IPS DF 4.7 (cell line): ENCODE measurements around the gene TCF21.
"Not testable (repeated sequence)": the region's sequence is repeated elsewhere in the genome, so short reads cannot be mapped to it uniquely, and the experiment has no call there.

Source experiments
- DNase-seq: peaks from one replicate; pipeline ENCODE4 v3.0.0-alpha.2; 2013; ENCODE audit warnings: low spot score; ENCODE audit errors: extremely low read depth

The TCF21 gene

DNA sequence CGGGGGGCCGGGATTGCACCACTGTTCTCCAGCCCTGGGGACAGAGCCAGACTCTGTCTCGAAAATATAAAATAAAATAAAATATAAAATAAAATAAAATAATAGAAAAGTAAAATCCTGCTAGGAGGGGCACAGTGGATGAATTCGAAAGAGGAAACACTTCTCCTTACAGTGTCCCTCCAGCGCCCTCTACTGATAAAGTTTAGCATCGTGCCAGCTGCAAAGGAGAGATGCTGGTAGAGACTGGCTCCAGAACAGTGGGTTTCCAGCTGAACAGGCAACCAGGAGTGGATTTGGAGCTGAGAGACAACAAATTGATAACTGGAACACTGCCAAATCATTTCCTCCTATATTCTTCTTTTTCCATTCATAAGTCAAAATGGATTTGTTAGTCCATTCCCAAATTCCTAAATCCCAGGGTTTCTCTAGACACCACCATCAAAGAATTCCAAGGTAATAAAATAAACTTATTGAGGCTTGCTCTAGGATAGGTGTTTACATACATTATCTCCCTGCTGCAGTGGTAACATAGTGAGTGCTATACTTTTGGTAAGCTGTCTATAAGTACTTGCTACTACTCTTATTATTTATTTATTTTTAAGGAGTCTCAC, 32.4 kb downstream of the TCF21 start:
- no peak for DNase-seq

DNA sequence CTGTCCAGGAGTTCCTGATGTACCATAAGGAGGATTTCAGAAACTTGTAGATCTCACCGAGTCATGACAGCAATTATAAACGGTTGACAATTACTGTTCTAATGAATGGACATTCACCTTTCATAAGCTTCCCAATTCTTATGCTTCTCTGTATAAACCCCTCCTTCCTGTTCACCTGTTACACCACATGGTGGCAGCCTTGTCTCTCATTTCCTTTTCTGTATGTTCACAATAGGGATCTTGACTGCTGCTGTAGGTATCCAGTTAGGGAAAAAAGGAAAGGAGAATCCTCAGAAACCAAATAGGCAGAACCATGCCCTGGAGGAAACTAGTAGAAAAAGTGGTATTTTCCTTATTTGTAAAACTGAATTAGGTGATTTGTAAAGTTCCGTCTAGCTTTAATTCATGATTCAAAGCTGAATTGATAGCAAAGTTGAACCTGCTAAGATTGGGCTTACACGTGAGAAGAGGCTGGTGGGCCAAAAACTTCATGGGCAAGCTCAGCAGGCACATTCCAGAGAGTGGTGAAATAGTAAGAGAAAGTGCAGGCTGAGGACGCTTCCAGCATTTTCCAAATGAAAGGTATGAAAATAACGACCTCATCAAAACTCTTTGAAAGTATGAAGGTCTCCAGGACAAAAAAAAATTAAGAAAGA, 35.2 kb downstream of the TCF21 start:
- DNase-seq: peak; percentile 64

DNA sequence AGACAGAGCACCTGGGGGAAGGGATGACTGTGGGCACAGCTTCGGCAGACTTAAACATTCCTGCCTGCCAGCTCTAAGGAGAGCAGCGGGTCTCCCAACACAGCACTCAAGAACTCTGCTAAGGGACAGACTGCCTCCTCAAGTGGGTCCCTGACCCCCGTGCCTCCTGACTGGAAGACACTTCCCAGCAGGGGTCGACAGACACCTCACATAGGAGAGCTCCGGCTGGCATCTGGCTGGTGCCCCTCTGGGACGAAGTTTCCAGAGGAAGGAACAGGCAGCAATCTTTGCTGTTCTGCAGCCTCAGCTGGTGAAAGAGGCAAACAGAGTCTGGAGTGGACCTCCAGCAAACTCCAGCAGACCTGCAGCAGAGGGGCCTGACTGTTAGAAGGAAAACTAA, 42.3 kb downstream of the TCF21 start:
- not testable (repeated sequence) for DNase-seq

DNA sequence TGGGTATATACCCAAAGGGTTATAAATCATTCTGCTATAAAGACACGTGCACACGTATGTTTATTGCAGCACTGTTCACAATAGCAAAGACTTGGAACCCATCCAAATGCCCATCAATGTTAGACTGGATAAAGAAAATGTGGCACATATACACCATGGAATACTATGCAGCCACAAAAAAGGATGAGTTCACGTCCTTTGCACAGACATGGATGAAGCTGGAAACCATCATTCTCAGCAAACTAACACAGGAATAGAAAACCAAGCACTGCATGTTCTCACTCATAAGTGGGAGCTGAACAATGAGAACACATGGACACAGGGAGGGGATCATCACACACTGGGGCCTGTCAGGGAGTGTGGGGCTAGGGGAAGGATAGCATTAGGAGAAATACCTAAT, 47.4 kb downstream of the TCF21 start:
- not testable (repeated sequence) for DNase-seq

DNA sequence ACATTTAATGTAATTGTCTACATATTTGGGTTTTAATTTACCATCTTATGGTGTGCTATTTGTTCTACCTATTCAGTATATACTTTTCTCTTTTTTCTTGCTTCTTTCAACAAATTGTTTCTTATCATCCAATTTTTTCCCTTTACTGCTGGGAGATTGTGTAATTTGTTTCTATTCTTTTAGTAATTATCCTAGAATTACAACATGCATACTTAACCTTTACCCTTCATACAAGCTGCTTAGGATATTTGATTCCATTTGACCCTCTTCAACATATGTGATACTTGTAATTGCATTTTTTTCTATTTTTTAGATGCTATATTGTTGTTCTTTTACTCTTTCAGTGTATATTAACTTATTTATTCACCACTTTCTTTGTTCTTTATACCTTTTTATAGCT, 49.0 kb downstream of the TCF21 start:
- DNase-seq: no peak

DNA sequence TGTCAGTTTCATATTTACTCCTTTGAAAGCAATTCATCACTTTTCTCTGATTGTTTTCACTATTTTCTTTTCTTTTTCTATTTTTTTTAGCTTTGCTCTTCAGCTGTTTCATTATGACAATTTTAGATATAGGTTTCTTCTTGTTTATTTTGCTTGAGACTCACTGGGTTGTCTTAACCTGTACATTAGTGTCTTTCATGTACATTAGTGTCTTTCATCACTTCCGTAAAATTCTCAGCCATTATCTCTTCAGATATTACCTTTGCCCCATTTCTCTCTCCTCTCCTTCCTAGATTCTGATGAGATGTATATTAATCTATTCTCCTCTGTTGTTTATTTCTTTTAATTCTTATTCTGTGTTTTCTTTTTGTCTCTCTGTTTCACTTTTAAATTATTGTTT, 49.6 kb downstream of the TCF21 start:
- no peak for DNase-seq

DNA sequence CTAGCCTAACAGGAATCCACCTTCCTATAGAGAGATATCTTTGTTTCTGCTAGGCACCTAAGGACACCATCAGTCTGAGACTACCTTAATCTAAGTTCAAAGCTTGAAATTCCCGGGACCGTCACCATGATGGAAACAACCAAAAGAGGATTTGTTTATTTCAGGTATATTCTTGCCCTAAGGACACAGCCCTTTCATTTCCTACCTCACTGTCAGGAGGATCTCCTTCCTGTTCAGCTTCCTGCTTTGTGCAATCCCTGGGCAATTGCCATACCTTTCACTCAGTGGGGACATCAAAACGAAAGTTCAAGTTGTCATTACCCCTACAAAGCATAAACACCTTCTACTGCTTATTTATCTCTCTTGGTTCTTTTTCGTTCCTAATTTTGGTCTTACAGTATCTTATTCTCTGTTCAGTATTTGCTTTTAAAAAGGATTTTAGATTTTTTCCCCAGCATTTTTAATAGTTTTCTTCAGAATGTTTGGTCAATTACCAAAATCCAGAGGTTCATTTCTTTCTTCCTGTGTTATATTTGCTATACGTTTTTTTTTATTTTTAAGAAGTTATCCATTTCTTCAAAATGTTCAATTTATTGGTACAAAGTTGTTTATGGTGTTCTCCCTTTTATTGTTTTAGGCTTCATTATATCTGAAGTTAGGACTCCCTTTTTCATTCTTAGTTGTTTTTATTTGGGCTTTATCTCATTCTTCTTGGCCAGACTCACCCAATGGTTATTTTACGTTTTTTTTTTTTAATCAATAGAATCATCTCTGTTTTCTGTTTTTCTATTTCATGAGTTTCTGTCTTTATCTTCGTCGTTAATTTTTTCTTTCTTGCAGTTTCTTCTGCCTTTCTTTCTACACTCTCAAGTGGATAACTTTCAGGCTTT, 51.1 kb downstream of the TCF21 start:
- DNase-seq: no peak
